ENCODE data around the gene CSF1.
"Not testable (repeated sequence)": the region's sequence is repeated elsewhere in the genome, so short reads cannot be mapped to it uniquely, and the experiment has no call there.

CSF1 gene

DNA sequence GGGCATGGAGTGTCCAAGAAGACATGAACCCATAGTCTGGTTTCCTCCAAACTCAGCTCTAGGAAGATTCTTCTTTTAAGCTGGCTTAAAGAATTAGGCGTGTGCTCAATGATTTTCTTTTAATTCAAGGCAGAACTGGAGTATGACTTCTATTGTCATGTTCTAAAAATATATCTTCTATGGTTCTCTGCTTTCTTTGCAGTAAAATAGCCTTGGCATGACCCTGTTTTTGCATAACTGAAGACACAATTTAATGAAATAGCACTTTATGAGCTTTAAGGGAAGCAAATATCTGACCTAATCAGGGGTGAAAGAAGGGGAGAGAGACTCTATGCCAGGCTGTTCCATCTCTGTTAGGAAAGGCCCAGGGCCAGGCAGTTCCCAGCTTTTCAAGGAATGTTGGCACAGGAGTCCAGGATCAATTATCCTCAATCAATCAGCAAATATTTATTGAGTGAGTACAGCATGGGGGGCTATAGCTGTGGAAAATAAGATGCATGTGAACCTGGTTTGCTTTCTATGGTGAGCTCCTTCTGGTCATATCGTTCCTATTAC is 7.2 kb upstream of the CSF1 start:
- no peak for DNase-seq

DNA sequence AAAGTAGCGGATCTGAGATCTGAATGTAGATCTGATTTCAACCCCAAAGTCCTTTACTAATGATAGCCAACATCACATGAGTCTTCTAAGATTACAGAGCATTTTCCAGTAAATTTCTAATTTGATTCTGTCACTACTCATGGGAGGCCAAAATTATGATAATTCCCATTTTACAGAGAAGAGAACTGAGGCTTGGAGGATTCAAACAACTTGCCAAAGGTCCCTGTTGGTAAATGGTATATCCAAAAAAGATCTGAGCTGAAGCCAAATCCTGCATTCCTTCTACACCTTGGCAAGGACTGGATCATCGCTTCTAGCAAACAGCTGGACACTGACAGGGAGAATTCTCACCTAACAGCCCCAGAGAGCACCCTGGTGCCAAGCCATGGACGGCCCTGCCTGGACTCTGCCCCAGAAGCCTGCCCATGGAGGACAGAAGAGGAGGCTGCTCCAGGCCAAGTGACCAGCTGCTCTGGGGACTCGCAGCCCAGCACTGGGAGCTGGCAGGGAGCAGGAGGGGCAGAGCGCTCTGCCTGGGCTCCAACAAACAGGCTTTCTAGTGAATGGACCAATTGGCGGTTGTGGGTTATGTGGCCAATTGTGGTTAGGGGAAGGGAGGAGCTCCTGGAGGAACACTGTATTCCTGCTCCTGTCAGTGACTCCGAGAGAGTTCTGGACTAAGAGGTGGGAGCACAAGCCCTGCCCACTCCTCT is 6.4 kb upstream of the CSF1 start:
- no peak for DNase-seq

DNA sequence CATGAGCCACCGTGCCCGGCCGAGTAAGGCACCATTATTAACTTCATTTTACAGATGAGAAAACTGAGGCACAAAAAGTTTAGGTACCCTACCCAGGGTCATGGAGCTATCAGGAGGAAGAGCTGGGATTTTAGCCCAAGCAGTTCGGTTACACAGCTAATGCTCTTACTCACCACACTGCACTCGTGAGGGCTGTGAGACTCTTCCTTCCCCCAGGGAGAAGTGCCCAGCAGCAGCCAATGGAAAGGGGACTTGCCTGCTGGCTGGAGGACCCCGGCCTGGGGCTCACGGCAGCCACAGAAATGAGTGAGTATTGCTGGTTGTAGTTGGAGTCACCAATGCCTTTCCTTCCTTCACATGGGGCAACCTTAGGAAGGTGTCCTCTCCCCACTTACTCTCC is 5.2 kb upstream of the CSF1 start:
- no peak for DNase-seq

DNA sequence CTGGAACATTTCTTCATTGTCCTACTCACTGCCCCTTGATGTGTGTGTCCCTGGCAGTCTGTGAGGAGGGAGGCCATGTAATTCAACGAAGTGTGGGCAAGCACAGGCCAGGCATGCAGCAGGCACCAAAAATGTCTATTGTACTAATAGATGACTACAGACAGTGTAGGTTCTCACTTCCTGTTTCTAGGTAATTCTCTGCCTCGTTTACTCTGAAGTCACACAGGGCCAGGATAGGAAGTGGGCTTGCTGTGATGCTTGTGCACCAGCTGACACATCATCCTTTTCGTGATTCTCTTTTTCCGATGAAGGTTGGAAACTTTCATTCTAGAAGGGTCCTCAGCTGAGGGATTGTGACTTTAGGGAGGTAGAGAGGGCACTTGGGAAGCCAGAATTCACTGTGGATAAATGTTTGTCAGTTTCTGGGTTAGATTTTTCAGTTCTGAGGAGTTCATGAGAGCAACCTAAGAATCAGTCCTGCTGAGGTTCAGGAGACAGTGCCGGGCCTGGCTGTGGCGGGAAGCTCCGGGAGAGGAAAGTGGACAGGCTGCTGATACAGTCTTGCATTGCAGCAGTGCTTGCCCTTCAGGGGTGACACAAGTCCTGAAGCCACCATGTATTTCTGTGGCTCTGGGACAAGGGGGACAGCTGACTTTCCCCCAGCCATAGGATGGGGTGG is 4.3 kb upstream of the CSF1 start:
- peak; percentile 80 for DNase-seq

DNA sequence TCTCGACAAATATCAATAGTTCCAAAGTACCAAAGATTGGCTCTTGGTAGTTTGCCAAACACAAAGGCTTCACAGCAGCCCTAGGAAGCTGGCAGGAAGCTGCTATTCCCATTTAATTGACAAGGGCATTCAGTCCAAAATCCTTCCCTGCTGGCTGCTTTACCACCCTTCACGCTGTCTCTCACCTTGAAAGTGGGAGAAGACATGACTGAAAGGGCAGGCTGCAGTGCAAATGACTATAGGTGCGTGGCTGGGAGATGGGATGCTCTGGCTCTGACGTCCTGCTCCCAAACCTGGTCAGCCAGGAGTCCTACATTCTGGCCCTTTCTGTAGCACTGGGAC is 3.8 kb upstream of the CSF1 start:
- DNase-seq: no peak

DNA sequence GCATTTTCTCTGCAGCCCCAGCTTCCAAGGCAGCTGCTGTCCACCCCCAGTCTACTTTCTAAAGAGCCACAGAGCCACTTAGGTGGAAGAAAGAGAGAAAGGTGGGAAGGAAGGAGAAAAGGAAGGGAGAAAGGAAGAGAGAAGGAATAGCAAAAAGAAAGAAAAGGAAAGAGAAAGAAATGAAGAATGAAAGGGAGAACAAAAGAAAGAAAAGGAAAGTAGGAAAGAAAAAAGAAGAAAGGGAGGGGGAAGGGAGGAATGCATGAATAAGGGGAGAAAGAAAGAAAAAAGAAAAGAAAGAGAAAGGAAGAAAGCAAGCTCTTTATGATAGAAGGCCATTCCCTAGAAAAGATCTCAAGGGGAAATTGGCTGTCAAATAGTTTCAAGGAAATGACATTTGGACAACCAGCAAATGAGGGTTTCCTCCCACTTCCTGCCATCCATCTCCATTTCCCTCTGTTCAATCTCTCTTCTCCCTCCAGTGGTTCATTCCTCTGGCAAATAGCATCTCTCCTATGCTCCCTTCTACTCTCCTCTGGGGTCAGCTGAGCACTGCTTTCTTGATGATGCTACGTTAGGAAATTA is 3.4 kb upstream of the CSF1 start:
- DNase-seq: no peak

DNA sequence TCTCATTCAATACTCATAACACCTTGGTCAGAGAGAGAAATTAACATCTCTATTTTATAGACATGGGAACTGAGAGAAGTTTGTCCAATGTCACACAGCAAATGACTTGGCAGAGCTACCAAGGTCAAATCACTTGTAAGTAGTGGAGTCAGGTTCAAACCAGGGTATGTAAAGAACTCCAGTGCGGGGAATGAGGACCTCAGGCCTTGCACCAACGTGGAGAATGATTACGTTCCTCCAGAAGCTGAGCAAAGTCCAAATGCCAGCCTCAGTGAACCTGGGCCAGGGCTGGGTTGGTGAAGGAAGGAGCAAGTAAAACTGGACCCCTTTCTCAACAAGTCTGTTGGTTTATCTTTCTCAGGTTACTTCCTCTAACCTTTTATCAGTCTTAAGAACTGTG is 1.8 kb upstream of the CSF1 start:
- DNase-seq: no peak

DNA sequence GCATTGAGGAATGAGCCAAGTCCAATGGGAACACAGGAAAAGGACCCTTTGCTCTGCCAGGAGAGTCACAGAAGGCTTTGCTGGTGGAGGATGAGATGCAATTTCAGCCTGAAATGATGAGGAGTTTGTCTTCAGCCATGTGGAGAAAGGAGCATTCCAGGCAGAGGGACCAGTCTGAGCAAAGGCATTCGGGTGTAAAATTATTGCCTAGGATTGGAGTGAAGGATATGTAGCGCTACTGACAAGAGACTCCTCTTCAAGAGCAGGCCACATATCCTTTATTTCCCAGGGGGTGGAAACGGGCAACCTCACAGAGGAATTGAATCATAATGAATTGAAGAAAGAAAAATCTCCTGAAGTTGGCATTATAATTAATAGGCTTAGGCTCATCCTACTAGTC is 1.1 kb upstream of the CSF1 start:
- DNase-seq: no peak

DNA sequence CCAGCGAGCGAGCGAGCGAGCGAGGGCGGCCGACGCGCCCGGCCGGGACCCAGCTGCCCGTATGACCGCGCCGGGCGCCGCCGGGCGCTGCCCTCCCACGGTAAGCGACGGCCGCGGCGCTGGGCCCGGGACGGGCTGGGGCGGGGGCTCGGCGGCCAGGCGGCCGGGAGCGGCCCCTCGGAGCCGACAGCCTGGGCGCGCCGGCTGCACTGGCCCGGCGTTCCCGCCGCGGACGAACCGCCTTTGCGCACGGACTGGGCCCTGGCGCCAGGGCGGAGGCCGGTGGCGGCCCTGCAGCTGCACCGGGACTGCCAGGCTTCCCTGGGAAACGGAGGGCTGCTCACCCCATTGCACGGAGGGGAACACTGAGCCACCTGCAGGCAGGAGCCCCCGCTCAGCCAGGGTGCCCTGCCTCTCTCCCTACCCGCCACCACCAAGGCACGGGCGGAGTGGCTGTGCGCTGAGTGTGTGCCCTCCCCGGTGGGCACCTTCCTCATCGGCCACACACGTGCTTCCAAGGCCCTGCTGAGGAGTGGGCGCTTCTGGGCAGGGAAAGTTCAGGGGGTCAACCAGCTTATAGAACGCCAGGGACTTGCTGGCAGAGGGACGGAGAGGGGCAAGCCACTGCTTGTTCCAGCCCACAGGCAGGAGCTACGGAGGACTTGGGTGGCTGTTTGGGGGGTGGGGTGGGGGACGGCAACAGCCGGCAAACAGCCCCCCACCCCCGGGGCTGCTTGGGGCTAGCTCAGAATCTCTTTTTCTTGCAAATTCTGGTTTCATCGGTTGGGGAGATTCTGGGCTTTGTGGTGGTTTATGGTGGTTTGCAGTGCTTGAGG is 532 bp downstream of the CSF1 start:
- peak; percentile 78 for DNase-seq

DNA sequence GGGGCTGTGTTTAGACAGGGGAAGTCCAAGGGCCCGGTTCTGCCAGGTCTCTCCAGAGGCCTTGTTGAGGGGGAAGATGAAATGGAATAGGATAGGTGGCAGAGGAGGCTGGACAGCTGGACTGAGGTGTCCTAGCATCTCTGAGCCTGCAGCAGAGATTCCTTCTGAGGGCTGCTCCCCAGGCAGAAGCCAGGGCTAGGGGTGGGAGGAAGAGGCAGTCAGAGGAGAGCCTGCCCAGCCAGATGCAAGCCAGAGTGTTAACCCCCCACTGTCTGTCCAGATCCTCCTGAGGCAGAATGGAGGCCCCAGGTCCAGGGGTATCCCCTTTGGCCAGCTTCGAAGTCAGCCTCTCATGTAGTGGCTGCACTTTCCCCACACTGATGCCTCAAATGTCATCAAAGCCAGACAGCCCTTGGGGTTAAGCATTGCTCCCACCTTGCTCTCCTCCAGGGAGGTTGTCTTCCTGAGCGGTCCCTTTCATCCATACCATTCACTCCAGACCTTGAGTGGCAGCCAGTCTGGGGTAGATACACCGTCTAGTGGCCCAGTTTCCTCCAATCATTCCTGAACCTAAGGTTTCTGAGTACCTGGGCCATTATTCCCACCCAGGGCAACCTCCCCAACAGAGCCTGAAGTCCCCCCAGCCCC is 1.7 kb downstream of the CSF1 start:
- no peak for DNase-seq

DNA sequence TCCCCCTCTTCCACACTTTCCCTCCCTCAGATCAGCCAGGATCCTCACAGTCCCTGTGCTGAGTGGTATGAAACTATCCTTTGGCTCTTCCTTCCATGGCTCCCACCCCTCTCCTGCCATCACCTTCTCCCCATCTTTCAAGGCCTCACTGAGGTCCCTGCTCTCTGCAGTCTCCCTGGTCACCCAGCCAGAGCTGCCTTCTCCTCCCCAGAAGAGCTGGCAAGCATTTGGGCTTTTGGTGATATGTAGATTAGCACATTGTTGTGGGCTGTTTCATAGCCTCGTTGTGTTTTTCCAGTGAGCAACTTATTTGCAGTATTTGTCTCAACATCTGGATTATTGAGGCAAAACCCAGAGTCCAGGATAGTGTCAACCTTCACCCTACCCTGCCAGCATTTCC is 2.2 kb downstream of the CSF1 start:
- DNase-seq: no peak

DNA sequence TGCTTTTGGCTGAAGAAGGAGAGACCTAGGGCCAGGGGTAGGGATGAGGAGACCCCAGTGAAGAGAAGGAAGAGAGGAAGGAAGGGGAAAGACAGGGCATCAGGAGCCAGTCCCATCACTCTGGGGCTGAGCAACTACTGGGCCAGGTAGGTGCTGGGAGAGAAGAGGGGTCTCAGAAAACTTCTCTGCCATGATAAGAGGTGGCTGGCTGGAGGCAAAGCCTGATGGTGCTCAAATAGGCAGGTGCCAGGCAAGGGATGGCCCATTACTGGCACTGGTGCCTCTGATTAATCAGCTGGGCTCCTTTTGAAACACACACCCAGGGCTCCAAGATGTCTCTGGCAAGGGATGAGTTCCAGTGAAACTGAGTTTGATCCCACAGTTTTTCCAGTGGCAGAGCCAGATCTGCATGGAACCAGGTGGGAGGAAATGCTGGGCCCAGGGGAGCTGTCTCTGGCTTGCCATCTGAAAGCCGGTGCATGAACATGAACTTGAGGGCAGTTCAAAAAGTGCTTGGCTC is 2.8 kb downstream of the CSF1 start:
- DNase-seq: no peak

DNA sequence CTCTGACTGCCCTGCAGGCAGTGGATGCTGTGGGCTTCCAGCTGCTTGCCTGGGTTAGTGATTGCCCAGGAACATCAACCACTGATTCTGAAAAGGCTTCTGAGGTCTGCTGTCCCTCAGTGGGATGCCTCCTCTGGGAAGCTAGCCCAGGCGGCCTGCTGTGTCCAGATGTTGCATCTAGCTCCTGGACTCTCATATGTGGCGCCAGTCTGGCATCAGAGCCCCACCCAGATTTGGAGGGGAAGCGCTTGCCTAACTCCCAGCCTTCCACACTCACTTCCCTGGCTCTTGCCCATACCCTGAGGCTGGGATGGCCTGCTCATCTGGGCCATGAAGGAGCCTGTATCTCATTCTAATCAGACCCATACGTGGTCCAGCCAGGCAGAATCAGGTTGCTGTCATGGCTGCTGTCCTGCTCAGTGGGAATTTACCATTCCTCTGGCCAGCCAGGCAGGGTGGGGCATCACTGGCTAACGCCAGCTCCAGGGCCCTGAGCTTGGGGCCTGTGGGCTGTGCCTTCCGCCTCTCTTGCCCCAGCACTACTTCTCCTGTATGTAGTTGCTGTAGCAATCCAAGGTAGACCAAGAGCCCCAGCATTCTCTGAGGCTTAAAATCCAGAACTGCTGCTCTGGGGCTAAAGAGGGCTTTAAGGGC is 4.1 kb downstream of the CSF1 start:
- DNase-seq: no peak

DNA sequence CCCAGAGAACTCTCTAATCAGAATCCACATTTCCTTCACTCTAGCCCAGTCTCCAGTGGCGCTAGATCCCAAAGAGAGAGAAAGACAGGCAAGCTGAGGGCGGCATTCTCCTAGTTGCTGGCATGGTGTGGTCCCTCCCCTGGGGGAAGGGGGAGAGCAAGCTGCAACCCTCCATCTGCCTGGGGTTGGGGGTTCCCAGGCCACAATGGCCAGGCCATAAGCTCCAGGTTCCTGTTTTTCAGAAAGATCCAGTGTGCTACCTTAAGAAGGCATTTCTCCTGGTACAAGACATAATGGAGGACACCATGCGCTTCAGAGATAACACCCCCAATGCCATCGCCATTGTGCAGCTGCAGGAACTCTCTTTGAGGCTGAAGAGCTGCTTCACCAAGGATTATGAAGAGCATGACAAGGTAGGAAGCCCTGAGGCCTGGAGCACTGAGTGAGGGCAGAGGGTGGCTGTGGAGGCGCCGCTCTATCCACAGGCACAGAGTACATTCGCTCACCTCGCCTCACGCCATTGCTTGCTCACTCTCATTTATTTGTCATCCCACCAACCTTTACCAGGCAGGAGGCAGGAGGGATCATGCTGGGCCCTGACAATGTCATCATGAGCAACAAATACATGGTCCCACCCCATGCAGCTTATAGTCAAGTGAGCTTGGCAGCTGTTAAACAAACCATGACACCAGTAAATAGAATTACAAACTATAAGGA is 6.6 kb downstream of the CSF1 start:
- DNase-seq: no peak

DNA sequence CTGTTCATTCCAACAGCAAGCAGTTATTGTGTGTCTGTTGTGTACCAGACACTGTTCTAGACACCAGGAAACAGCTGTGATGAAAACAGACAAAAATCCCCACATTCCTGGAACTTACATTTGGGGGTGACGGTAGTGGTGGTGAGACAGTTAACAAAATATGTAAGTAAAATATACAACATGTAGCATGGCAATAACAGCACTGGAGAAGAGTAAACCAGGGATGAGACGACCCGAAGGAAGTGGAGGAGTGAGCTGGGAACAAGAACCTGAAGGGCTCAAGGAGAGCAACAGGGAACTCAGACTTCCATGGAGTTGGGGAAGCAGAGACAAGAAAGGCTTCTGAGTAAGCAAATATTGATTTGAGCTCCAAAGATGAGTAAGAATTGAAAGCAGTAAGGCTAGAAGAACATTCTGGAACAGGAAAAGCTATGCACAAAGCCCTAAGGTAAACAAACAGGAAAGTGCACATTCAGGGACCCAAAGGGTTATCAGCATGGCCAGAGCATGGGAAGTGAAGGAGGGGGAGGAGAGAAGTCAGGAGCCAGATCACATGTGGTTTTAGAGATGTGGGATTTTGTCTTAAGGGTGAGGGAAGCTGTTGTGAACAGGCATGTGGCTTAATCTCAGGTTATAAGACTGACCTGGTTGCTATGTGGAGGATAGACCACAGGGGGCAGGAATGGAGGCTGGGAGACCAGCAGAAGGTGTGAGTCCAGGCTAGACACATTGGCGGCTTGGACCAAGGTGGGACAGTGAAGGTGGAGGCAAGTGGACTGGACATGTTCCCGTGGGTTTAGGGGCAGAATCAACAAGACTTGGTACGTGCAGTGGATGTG is 7.3 kb downstream of the CSF1 start:
- no peak for DNase-seq

DNA sequence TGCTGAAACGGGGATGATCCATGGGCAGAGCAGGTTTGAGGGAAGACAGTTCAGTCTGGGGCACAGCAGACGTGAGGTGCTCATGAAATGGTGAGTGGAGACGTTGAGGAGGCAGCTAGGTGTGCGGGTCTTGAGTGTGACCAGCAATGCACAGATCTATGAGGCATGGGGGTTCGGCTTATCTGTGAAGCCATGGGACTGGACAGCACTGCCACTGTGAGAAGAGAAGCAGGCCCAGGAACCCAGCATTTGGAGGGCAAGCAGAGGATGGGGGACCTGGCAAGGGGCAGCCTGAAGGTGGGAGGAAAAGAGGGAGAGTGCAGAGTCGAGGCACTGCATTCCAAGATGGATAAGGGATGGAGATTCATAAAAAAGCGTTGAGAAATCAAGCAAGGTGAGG is 8.0 kb downstream of the CSF1 start:
- DNase-seq: no peak

DNA sequence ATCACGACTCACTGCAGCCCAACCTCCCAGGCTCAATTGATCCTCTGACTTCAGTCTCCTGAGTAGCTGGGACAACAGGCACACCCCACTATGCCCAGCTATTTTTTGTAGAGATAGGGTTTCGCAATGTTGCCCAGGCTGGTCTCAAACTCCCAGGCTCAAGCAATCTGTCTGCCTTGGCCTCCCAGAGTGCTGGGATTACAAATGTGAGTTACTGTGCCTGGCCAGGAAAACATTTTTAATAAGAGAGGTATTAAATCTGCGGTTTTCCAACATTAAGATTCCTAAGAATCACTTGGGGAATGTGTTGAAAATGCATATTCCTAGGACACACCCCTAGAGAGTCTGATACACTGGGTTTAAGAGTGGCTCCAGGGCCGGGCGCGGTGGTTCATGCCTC is 8.7 kb downstream of the CSF1 start:
- DNase-seq: no peak

DNA sequence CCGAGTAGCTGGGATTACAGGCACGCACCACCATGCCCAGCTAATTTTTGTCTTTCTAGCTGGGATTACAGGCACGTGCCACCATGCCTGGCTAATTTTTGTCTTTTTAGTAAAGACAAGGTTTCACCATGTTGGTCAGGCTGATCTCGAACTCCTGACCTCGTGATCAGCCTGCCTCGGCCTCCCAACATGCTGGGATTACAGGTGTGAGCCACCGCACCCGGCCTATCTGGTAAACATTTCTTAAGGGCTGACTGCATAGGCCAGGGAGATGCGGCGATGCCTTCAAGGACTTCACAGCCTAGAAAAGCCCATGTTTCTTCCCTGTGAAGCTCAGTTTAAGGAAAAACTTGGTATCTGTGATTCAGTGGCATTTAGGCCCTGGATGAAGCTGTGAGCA is 9.7 kb downstream of the CSF1 start:
- not testable (repeated sequence) for DNase-seq

DNA sequence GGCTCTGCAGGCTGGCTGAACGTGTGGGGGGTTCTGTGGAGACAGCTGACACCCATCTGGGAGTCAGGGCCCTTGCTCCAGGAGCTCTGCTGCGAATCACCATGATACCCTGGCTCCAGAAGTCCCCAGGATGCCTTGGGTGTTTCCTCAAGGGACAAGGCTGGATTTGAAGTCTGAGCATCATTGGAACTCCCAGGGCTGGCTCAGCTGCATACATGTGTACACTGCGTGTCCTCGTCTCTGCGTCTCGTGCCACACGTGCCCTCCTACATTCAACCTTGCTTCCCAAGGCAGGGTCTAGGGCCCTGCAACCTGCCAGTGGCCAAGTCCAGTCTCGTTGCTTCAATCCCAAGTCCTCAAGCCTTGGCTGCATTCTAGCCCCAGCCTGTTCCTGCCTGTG is 11.7 kb downstream of the CSF1 start:
- DNase-seq: no peak

DNA sequence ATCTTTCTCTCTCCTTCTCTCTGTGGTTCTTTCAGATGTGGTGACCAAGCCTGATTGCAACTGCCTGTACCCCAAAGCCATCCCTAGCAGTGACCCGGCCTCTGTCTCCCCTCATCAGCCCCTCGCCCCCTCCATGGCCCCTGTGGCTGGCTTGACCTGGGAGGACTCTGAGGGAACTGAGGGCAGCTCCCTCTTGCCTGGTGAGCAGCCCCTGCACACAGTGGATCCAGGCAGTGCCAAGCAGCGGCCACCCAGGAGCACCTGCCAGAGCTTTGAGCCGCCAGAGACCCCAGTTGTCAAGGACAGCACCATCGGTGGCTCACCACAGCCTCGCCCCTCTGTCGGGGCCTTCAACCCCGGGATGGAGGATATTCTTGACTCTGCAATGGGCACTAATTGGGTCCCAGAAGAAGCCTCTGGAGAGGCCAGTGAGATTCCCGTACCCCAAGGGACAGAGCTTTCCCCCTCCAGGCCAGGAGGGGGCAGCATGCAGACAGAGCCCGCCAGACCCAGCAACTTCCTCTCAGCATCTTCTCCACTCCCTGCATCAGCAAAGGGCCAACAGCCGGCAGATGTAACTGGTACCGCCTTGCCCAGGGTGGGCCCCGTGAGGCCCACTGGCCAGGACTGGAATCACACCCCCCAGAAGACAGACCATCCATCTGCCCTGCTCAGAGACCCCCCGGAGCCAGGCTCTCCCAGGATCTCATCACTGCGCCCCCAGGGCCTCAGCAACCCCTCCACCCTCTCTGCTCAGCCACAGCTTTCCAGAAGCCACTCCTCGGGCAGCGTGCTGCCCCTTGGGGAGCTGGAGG is 12.7 kb downstream of the CSF1 start:
- no peak for DNase-seq
